Trophoblast cell (in vitro differentiated cells and primary cell): ENCODE results near the gene OR10J4.

Experiments used
- DNase-seq, 2 donors: peaks; one replicate each; pipeline ENCODE4 v3.0.0-alpha.2; 2016
- H2AFZ ChIP-seq: 2 replicates; pipeline ENCODE4 v1.6.1; 2013; ENCODE audit warnings: low read length, moderate library complexity, mild to moderate bottlenecking; ENCODE audit not compliant: insufficient read depth, poor library complexity
- H2AK5ac ChIP-seq: 2 replicates; pipeline ENCODE4 v1.6.1; 2013; ENCODE audit warnings: mild to moderate bottlenecking, low read length
- H2BK120ac ChIP-seq: 2 replicates; pipeline ENCODE4 v1.6.1; 2013; ENCODE audit warnings: low read length, mild to moderate bottlenecking, moderate library complexity; ENCODE audit not compliant: insufficient read depth, poor library complexity
- H2BK12ac ChIP-seq: 2 replicates; pipeline ENCODE4 v1.6.1; 2013; ENCODE audit warnings: mild to moderate bottlenecking, low read length, moderate library complexity
- H2BK5ac ChIP-seq: 2 replicates; pipeline ENCODE4 v1.6.1; 2013; ENCODE audit warnings: low read length, low read depth, moderate library complexity, mild to moderate bottlenecking; ENCODE audit not compliant: poor library complexity
- H3K14ac ChIP-seq: 2 replicates; pipeline ENCODE4 v1.6.1; 2013; ENCODE audit warnings: mild to moderate bottlenecking, low read length
- H3K18ac ChIP-seq: 2 replicates; pipeline ENCODE4 v1.6.1; 2013; ENCODE audit warnings: mild to moderate bottlenecking, low read length
- H3K23ac ChIP-seq: 2 replicates; pipeline ENCODE4 v1.6.1; 2013; ENCODE audit warnings: low read length
- H3K27ac ChIP-seq: 2 replicates; pipeline ENCODE4 v1.5.1; 2013; ENCODE audit warnings: low read depth, mild to moderate bottlenecking, inconsistent platforms, low read length, moderate library complexity
- H3K27me3 ChIP-seq: 2 replicates; pipeline ENCODE4 v1.6.1; 2013; ENCODE audit warnings: inconsistent platforms, mild to moderate bottlenecking, low read length, moderate library complexity; ENCODE audit not compliant: insufficient read depth
- H3K36me3 ChIP-seq, 2 experiments: 1 replicate in 1 of 2; 2 replicates in 1 of 2; pipeline ENCODE4 v1.6.1; 2013; ENCODE audit warnings: low read length in 2 of 2, mild to moderate bottlenecking in 2 of 2, moderate library complexity in 1 of 2; ENCODE audit not compliant: insufficient read depth in 2 of 2, control insufficient read depth in 1 of 2
- H3K4ac ChIP-seq: 2 replicates; pipeline ENCODE4 v1.6.1; 2013; ENCODE audit warnings: low read depth, mild to moderate bottlenecking, low read length, moderate library complexity
- H3K4me1 ChIP-seq, 2 experiments: 1 replicate in 1 of 2; 2 replicates in 1 of 2; pipeline ENCODE4 v1.6.1; 2013; ENCODE audit warnings: low read length in 2 of 2, mild to moderate bottlenecking in 2 of 2, moderate library complexity in 1 of 2; ENCODE audit not compliant: insufficient read depth in 2 of 2, control insufficient read depth in 1 of 2
- H3K4me2 ChIP-seq: 2 replicates; pipeline ENCODE4 v1.6.1; 2013; ENCODE audit warnings: inconsistent platforms, mild to moderate bottlenecking, low read length, moderate library complexity
- H3K4me3 ChIP-seq: 2 replicates; pipeline ENCODE4 v1.5.1; 2013; ENCODE audit warnings: mild to moderate bottlenecking, low read depth, low read length, inconsistent platforms
- H3K79me1 ChIP-seq: one replicate; pipeline ENCODE4 v1.6.1; 2013; ENCODE audit warnings: low read length
- H3K79me2 ChIP-seq: 2 replicates; pipeline ENCODE4 v1.6.1; 2013; ENCODE audit warnings: low read length, mild to moderate bottlenecking; ENCODE audit not compliant: control insufficient read depth, insufficient read depth, poor library complexity
- H3K9ac ChIP-seq: 2 replicates; pipeline ENCODE4 v1.6.1; 2013; ENCODE audit warnings: mild to moderate bottlenecking, low read length
- H3K9me3 ChIP-seq: 2 replicates; pipeline ENCODE4 v1.6.1; 2013; ENCODE audit warnings: low read depth, mild to moderate bottlenecking, control low read depth, inconsistent platforms, low read length; ENCODE audit not compliant: insufficient read depth
- H4K12ac ChIP-seq: 2 replicates; pipeline ENCODE4 v1.6.1; 2013; ENCODE audit warnings: low read depth, mild to moderate bottlenecking, low read length, moderate library complexity
- H4K8ac ChIP-seq: 2 replicates; pipeline ENCODE4 v1.6.1; 2013; ENCODE audit warnings: low read depth, mild to moderate bottlenecking, low read length, moderate library complexity
- H4K91ac ChIP-seq: one replicate; pipeline ENCODE4 v1.6.1; 2013; ENCODE audit warnings: low read depth, mild to moderate bottlenecking, low read length, moderate library complexity
- WGBS: extraction: QIAGEN DNeasy Blood & Tissue Kit; methylation state at CpG from one replicate; pipeline ENCODE4 v1.1.7; 2013; ENCODE audit warnings: missing lambda C conversion rate; ENCODE audit not compliant: insufficient read length, insufficient coverage; ENCODE audit errors: extremely low coverage; 5-methylcytosine and 5-hydroxymethylcytosine counted together

The OR10J4 gene

GRCh38 chr1:159428536-159428935, 3.5 kb upstream of the OR10J4 start:
- WGBS = no CpG with 5 or more reads among the region's 3 CpGs
- H3K79me1 ChIP-seq = no peaks in the 10 kb centered on the region
- no peak overlapping the region for H3K18ac ChIP-seq
- no peak overlapping the region for H3K4me3 ChIP-seq
- H2AK5ac ChIP-seq = no peak overlapping the region
- no peak overlapping the region for H3K23ac ChIP-seq
- no peaks in the 10 kb centered on the region for H3K9me3 ChIP-seq
- H3K14ac ChIP-seq = no peak overlapping the region
- H3K36me3 ChIP-seq = no peaks in the 10 kb centered on the region
- H4K91ac ChIP-seq = no peak overlapping the region
- H3K4me1 ChIP-seq = no peaks in the 10 kb centered on the region
- H2AFZ ChIP-seq = no peak overlapping the region
- no peak overlapping the region for H2BK5ac ChIP-seq
- DNase-seq = no peak
- no peak overlapping the region for H3K4ac ChIP-seq
- H3K79me2 ChIP-seq = no peaks in the 10 kb centered on the region
- H3K27me3 ChIP-seq = no peaks in the 10 kb centered on the region
- H2BK12ac ChIP-seq = no peak overlapping the region
- no peak overlapping the region for H4K12ac ChIP-seq
- H3K27ac ChIP-seq = no peak overlapping the region
- no peak overlapping the region for H4K8ac ChIP-seq
- H3K9ac ChIP-seq = no peak overlapping the region
- H2BK120ac ChIP-seq = no peak overlapping the region
- H3K4me2 ChIP-seq = no peak overlapping the region

GRCh38 chr1:159429074-159429861, 2.7 kb upstream of the OR10J4 start:
- Histone ChIP-seq H3K14ac (no peak overlapping the region), H3K9me3 (no peaks in the 10 kb centered on the region), H2BK5ac (no peak overlapping the region), H4K8ac (no peak overlapping the region), H3K27ac (no peak overlapping the region), H3K4me2 (no peak overlapping the region), H2AK5ac (no peak overlapping the region), H4K91ac (no peak overlapping the region), H3K79me2 (no peaks in the 10 kb centered on the region), H2BK12ac (no peak overlapping the region), H3K4ac (no peak overlapping the region), H3K27me3 (no peaks in the 10 kb centered on the region), H3K4me1 (no peaks in the 10 kb centered on the region), H2BK120ac (no peak overlapping the region), H3K18ac (no peak overlapping the region), H3K9ac (no peak overlapping the region), H3K36me3 (no peaks in the 10 kb centered on the region), H3K4me3 (no peak overlapping the region), H3K23ac (no peak overlapping the region), H4K12ac (no peak overlapping the region), H2AFZ (no peak overlapping the region), H3K79me1 (no peaks in the 10 kb centered on the region)
- WGBS = no CpG with 5 or more reads among the region's 4 CpGs
- peak; percentile 8 to 50 for DNase-seq

- no peak overlapping the region for H2BK12ac ChIP-seq
- H2AFZ ChIP-seq = no peak overlapping the region
- no peak overlapping the region for H3K18ac ChIP-seq
- DNase-seq = no peak
- H3K23ac ChIP-seq = no peak overlapping the region
- no peak overlapping the region for H2BK120ac ChIP-seq
- no peak overlapping the region for H3K4me2 ChIP-seq
- H3K14ac ChIP-seq = no peak overlapping the region
- no peak overlapping the region for H3K27ac ChIP-seq
- no peaks in the 10 kb centered on the region for H3K9me3 ChIP-seq
- no peak overlapping the region for H3K9ac ChIP-seq
- WGBS = no CpG with 5 or more reads among the region's 6 CpGs
- no peak overlapping the region for H4K91ac ChIP-seq
- H3K27me3 ChIP-seq = no peaks in the 10 kb centered on the region
- H3K79me2 ChIP-seq = no peaks in the 10 kb centered on the region
- H3K4me1 ChIP-seq = no peaks in the 10 kb centered on the region
- H2AK5ac ChIP-seq = no peak overlapping the region
- no peak overlapping the region for H2BK5ac ChIP-seq
- no peaks in the 10 kb centered on the region for H3K36me3 ChIP-seq
- no peak overlapping the region for H3K4me3 ChIP-seq
- no peaks in the 10 kb centered on the region for H3K79me1 ChIP-seq
- H4K8ac ChIP-seq = no peak overlapping the region
- H3K4ac ChIP-seq = no peak overlapping the region
- H4K12ac ChIP-seq = no peak overlapping the region
Measured at GRCh38 chr1:159430985-159431384, 1.0 kb upstream of the OR10J4 start.

- Histone ChIP-seq H2AFZ (no peak overlapping the region), H2BK5ac (no peak overlapping the region), H3K4me1 (no peaks in the 10 kb centered on the region), H3K4me3 (no peak overlapping the region), H3K36me3 (no peaks in the 10 kb centered on the region), H3K18ac (no peak overlapping the region), H3K23ac (no peak overlapping the region), H4K91ac (no peak overlapping the region), H3K4me2 (no peak overlapping the region), H3K14ac (no peak overlapping the region), H2BK12ac (no peak overlapping the region), H4K12ac (no peak overlapping the region), H3K9me3 (peaks cover 2% of the 10 kb centered on the region), H3K4ac (no peak overlapping the region), H3K79me1 (no peaks in the 10 kb centered on the region), H4K8ac (no peak overlapping the region), H2BK120ac (no peak overlapping the region), H3K27me3 (no peaks in the 10 kb centered on the region), H3K27ac (no peak overlapping the region), H2AK5ac (no peak overlapping the region), H3K79me2 (no peaks in the 10 kb centered on the region), H3K9ac (no peak overlapping the region)
- WGBS = no CpG with 5 or more reads among the region's 4 CpGs
- DNase-seq = no peak
Measured at GRCh38 chr1:159436469-159436868, 4.5 kb downstream of the OR10J4 start.
